OCI-LY7 (cell line): ENCODE measurements around the gene AFG1L.
"Not testable (repeated sequence)": the region's sequence is repeated elsewhere in the genome, so short reads cannot be mapped to it uniquely, and the experiment has no call there.

Experiments used
- EZH2phosphoT487 ChIP-seq: fragments of 200-600 bp; sonication (generic); IDR thresholded peaks from 2 replicates; pipeline ENCODE4 v1.6.1; 2018; ENCODE audit warnings: low read depth, borderline replicate concordance, mild to moderate bottlenecking, mixed run types, antibody characterized with exemption, low read length, moderate library complexity, mixed read lengths
- TF ChIP-seq, protein P1 (sequence below): fragments of 200-600 bp; sonication (generic); conservative IDR thresholded peaks from 2 replicates; pipeline ENCODE4 v1.5.1; 2014; ENCODE audit warnings: mild to moderate bottlenecking, antibody characterized with exemption, low read length, moderate library complexity, mixed read lengths

DNA sequence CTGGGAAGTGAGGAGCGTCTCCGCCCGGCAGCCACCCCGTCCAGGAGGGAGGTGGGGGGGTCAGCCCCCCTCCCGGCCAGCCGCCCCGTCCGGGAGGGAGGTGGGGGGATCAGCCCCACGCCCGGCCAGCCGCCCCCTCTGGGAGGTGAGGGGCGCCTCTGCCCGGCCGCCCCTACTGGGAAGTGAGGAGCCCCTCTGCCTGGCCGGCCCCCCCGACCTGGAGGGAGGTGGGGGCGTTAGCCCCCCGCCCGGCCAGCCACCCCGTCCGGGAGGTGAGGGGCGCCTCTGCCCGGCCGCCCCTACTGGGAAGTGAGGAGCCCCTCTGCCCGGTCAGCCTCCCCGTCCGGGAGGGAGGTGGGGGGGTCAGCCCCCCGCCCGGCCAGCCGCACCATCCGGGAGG lies 24.9 kb upstream of the AFG1L start:
- TF ChIP-seq, protein P1, sequence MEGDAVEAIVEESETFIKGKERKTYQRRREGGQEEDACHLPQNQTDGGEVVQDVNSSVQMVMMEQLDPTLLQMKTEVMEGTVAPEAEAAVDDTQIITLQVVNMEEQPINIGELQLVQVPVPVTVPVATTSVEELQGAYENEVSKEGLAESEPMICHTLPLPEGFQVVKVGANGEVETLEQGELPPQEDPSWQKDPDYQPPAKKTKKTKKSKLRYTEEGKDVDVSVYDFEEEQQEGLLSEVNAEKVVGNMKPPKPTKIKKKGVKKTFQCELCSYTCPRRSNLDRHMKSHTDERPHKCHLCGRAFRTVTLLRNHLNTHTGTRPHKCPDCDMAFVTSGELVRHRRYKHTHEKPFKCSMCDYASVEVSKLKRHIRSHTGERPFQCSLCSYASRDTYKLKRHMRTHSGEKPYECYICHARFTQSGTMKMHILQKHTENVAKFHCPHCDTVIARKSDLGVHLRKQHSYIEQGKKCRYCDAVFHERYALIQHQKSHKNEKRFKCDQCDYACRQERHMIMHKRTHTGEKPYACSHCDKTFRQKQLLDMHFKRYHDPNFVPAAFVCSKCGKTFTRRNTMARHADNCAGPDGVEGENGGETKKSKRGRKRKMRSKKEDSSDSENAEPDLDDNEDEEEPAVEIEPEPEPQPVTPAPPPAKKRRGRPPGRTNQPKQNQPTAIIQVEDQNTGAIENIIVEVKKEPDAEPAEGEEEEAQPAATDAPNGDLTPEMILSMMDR, result not testable (repeated sequence)
- not testable (repeated sequence) for TF ChIP-seq EZH2phosphoT487
